Measurements from ENCODE around the gene CEP131. TPM values are rescaled to one million over a fixed set of nuclear protein-coding genes. Genes with fewer than 3 reads are reported as not detected.

The CEP131 gene
- total and polyA plus RNA-seq, 2 of the 4 experiments (the other 2 are of a cell fraction) = 4.8 to 9.6 TPM

DNA sequence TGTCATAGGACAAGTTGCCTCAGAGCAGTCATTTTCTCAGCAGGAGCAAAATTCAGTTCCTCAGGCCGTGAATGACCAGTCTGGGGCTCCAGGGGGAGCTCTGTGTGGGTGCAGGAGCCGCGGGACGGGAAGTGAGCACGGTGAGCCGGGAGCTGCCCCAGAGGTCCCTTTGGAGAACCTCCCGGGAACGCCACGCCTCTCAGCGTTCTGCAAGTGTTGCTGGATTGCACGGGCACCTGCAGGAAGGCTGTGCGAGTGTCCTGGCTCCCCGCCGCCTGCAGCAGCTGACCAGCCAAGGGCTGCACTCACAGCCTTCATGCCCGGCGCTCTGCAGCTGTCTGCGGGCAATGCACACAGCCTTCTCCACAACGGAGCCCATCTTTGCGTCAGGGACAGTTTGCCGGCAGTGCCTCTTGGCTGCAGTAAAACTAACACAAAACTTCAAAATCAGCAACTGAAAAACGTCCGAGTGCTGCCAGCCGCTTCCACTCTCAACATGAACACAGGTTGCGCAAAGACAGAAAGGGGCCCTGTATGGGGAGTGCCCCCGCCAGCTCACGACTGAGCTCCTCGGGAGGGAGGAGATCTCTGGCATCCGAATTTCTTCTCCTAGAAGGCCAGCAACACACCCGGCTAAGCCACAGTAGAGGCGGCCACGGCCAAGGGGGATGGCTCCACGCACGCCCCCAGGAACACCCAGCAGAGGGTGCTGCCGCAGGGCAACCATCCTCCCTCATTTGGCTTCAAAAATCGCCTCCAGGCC is 32.4 kb upstream of the CEP131 start:
- H3K27ac ChIP-seq (ENCODE audit: insufficient read depth, low read length) = peak overlapping the region; percentile 35; the same call in 1 of the 2 replicates
- H2AK5ac ChIP-seq (ENCODE audit: low read depth, low read length) = no peak overlapping the region
- no peak overlapping the region for H3K18ac ChIP-seq (ENCODE audit: low read depth, low read length)
- H3K4me2 ChIP-seq (ENCODE audit: low read depth, low read length) = peak overlapping the region; percentile 9; the same call in 1 of the 2 replicates
- ChIA-PET CTCF (interaction anchor here (0.6 to 1.4 kb wide), 4 partner anchors 15 to 248 kb away, joined by 3 to 14 read pairs (median 4); partner anchors contain the start of gene BAHCC1), POLR2A (ENCODE audit: unreplicated experiment) (interaction anchor here (0.6 kb wide), 1 partner anchor 40 kb away, joined by 5 read pairs; the partner anchor contains the start of gene SLC38A10)
- H3K23ac ChIP-seq (ENCODE audit: low read depth, low read length) = no peak overlapping the region
- no peak overlapping the region for H3K56ac ChIP-seq (ENCODE audit: extremely low read depth, insufficient read depth, low read length)
- no peak overlapping the region for H3K9ac ChIP-seq (ENCODE audit: low read depth, low read length)
- no TSS peak for BruUV-seq (replicated peaks)
- no peaks in the 10 kb centered on the region for H3K27me3 ChIP-seq (ENCODE audit: control insufficient read depth, insufficient read depth, low read length)
- 29% methylated on average over 16 of the region's 35 CpGs; no CpG with 5 or more reads in 1 of the 2 experiments for WGBS, 2 experiments (ENCODE audit: extremely low coverage in 2 of 2, insufficient read length in 1 of 2)
- peaks cover 38% of the 10 kb centered on the region for H3K36me3 ChIP-seq (ENCODE audit: control insufficient read depth, insufficient read depth, low read length)
- H3K4ac ChIP-seq (ENCODE audit: low read depth, low read length) = no peak overlapping the region
- H2BK5ac ChIP-seq (ENCODE audit: low read depth, low read length, poor library complexity, severe bottlenecking) = no peak overlapping the region
- no peaks in the 10 kb centered on the region for H3K9me3 ChIP-seq (ENCODE audit: control insufficient read depth, insufficient read depth, low read length)
- intact Hi-C loops (cut with micrococcal nuclease) = loop anchor here (2.0 kb wide), 1 partner anchor 140 kb away; the partner anchor contains the start of gene BAHCC1
- dilution Hi-C loops (cut with HindIII; ENCODE audit: low sequenced_read_pairs, unreplicated experiment) = no loop called here
- in situ Hi-C loops (cut with MboI; ENCODE audit: low sequenced_read_pairs) = loop anchor here (5.0 kb wide), 1 partner anchor 227 kb away; no protein-coding TSS in a partner anchor
- peaks cover 7% of the 10 kb centered on the region for H3K9me1 ChIP-seq (ENCODE audit: insufficient read depth, low read length)
- H4K8ac ChIP-seq (ENCODE audit: low read depth in 2 of 2, low read length in 2 of 2) = no peak overlapping the region
- H2AK9ac ChIP-seq (replicated peaks; ENCODE audit: low read depth, low read length, poor library complexity) = no peak overlapping the region
- ATAC-seq (ENCODE audit: low read depth) (peak; percentile 84), DNase-seq (peak; percentile 82)
- H2BK20ac ChIP-seq (ENCODE audit: low read depth, low read length) = no peak overlapping the region
- H2BK120ac ChIP-seq (ENCODE audit: low read depth, low read length) = no peak overlapping the region
- H3K4me3 ChIP-seq (ENCODE audit: insufficient read depth, low read depth, low read length) = no peak overlapping the region
- no peak overlapping the region for H4K5ac ChIP-seq (ENCODE audit: low read depth, low read length)
- peaks cover 9 to 18% of the 10 kb centered on the region in 2 experiments; a peak in 3 of 4 replicates for H3K79me1 ChIP-seq (ENCODE audit: low read depth in 1 of 2, low read length in 2 of 2)
- H2AFZ ChIP-seq (replicated peaks; ENCODE audit: low read length, poor library complexity) = peak overlapping the region; percentile 59
- H4K20me1 ChIP-seq (ENCODE audit: insufficient read depth, low read length) = peaks cover 22% of the 10 kb centered on the region
- H4K91ac ChIP-seq (ENCODE audit: insufficient read depth, low read depth, low read length) = no peak overlapping the region
- 0 out of 2 replicates have a peak overlapping the region, but pooled peaks have one; percentile 1 for H3K14ac ChIP-seq (replicated peaks; ENCODE audit: low read depth, low read length)
- H2BK15ac ChIP-seq (ENCODE audit: low read depth, low read length) = no peak overlapping the region
- H3K4me1 ChIP-seq (ENCODE audit: control insufficient read depth, insufficient read depth, low read length) = peaks cover 12% of the 10 kb centered on the region
- peak; percentile 71 for TF ChIP-seq CTCF (conservative IDR thresholded peaks at IDR 0.05; ENCODE audit: low read depth, low read length)
- peak; percentile 35; the same call in 1 of the 2 replicates for TF ChIP-seq MAZ (IDR thresholded peaks at IDR 0.05; ENCODE audit: borderline replicate concordance, low read depth, low read length)
- TF ChIP-seq CEBPB (IDR thresholded peaks at IDR 0.05; ENCODE audit: low read depth, low read length) = peak; percentile 73
- peak; percentile 78 for TF ChIP-seq SMC3 (IDR thresholded peaks at IDR 0.05; ENCODE audit: low read depth, low read length)
- peak; percentile 69 for TF ChIP-seq RAD21 (IDR thresholded peaks at IDR 0.05; ENCODE audit: low read length)
- 0 out of 2 replicates have a peak, but pooled peaks have one; percentile 32 for TF ChIP-seq MXI1 (IDR thresholded peaks at IDR 0.05; ENCODE audit: borderline replicate concordance, low read depth, low read length)
- TF ChIP-seq FOS (IDR thresholded peaks at IDR 0.05; ENCODE audit: low read depth, low read length) = no peak
- no peak for TF ChIP-seq RFX5 (IDR thresholded peaks at IDR 0.05; ENCODE audit: low read depth, low read length)
- TF ChIP-seq, protein P1, sequence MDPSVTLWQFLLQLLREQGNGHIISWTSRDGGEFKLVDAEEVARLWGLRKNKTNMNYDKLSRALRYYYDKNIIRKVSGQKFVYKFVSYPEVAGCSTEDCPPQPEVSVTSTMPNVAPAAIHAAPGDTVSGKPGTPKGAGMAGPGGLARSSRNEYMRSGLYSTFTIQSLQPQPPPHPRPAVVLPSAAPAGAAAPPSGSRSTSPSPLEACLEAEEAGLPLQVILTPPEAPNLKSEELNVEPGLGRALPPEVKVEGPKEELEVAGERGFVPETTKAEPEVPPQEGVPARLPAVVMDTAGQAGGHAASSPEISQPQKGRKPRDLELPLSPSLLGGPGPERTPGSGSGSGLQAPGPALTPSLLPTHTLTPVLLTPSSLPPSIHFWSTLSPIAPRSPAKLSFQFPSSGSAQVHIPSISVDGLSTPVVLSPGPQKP (IDR thresholded peaks at IDR 0.05; ENCODE audit: borderline replicate concordance, low read depth, low read length) = no peak
- TF ChIP-seq CHD1 (IDR thresholded peaks at IDR 0.05; ENCODE audit: low read depth, low read length) = no peak
- no peak for TF ChIP-seq USF2 (IDR thresholded peaks at IDR 0.05; ENCODE audit: low read depth, low read length)
- TF ChIP-seq NFE2L2 (IDR thresholded peaks at IDR 0.05; ENCODE audit: low read depth, low read length) = no peak

Measured in IMR-90 (cell line).